K562 (cell line): ENCODE measurements around the gene INSIG1. TPM values are rescaled to one million over a fixed set of nuclear protein-coding genes. Genes with fewer than 3 reads are reported as not detected.
A peak's percentile ranks its signal among the peaks of the same experiment; 100 is the strongest.

Experiments
- CBX2 ChIP-seq: fragments of 200-600 bp; sonication (generic); IDR thresholded peaks from one replicate; pipeline ENCODE4 v1.6.1; 2012; ENCODE audit warnings: mild to moderate bottlenecking, low read length, inconsistent platforms; ENCODE audit not compliant: insufficient read depth, poor library complexity, severe bottlenecking
- ETS2 ChIP-seq: IDR thresholded peaks from 2 replicates; pipeline ENCODE4 v1.6.1; 2016; ENCODE audit warnings: borderline replicate concordance, missing genetic modification characterization, mild to moderate bottlenecking, moderate library complexity, missing compliant biosample characterization; ENCODE audit not compliant: poor library complexity, severe bottlenecking
- EWSR1 ChIP-seq: fragments of 450-650 bp; IDR thresholded peaks from 2 replicates; pipeline ENCODE4 v1.6.1; 2018; ENCODE audit warnings: borderline replicate concordance, mild to moderate bottlenecking, low read depth, moderate library complexity; ENCODE audit not compliant: partially characterized antibody
- HDGF ChIP-seq: fragments of 450-650 bp; IDR thresholded peaks from 2 replicates; pipeline ENCODE4 v1.6.1; 2016
- IRF2 ChIP-seq: sonication (generic); formaldehyde crosslinking; IDR thresholded peaks from 2 replicates; pipeline ENCODE4 v1.8.1; 2022; ENCODE audit warnings: mild to moderate bottlenecking, missing genetic modification reagents
- IRF9 ChIP-seq: fragments of 450-650 bp; IDR thresholded peaks from 2 replicates; pipeline ENCODE4 v1.6.1; 2016; ENCODE audit warnings: missing biosample characterization, missing genetic modification characterization
- MEF2A ChIP-seq: IDR thresholded peaks from 2 replicates; pipeline ENCODE4 v1.6.1; 2011; ENCODE audit warnings: low read depth, mild to moderate bottlenecking, low read length, moderate library complexity; ENCODE audit not compliant: control insufficient read depth
- NR2C1 ChIP-seq, 2 experiments: fragments of 450-650 bp; IDR thresholded peaks; 2 replicates each; pipeline ENCODE4 v1.6.1; 2017; ENCODE audit warnings: mild to moderate bottlenecking in 2 of 2, antibody characterized with exemption in 1 of 2, inconsistent platforms in 1 of 2, missing compliant biosample characterization in 1 of 2, missing genetic modification characterization in 1 of 2
- NR3C1 ChIP-seq: sonication (generic); formaldehyde crosslinking; IDR thresholded peaks from 2 replicates; pipeline ENCODE4 v1.8.1; 2022; ENCODE audit warnings: missing genetic modification reagents
- POLR2AphosphoS2 ChIP-seq: IDR thresholded peaks from 2 replicates; pipeline ENCODE4 v1.6.1; 2012; ENCODE audit warnings: low read length, improper control_type of control experiment
- PTRF ChIP-seq: fragments of 450-650 bp; IDR thresholded peaks from 2 replicates; pipeline ENCODE4 v1.6.1; 2016; ENCODE audit warnings: mild to moderate bottlenecking, missing genetic modification characterization, missing compliant biosample characterization
- TAF7 ChIP-seq: fragments of 450-650 bp; IDR thresholded peaks from 2 replicates; pipeline ENCODE4 v1.6.1; 2016; ENCODE audit warnings: missing genetic modification characterization, missing compliant biosample characterization
- TBL1XR1 ChIP-seq, 2 experiments: IDR thresholded peaks; 2 replicates each; pipeline ENCODE4 v1.6.1; 2012; ENCODE audit warnings: improper control_type of control experiment in 2 of 2, low read length in 2 of 2, mild to moderate bottlenecking in 1 of 2
- TCF3 ChIP-seq: sonication (generic); formaldehyde crosslinking; IDR thresholded peaks from 2 replicates; pipeline ENCODE4 v1.4.0; 2020; ENCODE audit warnings: mild to moderate bottlenecking, missing genetic modification reagents
- THRB ChIP-seq: fragments of 450-650 bp; formaldehyde crosslinking; conservative IDR thresholded peaks from 2 replicates; pipeline ENCODE4 v1.4.0; 2022; ENCODE audit warnings: mild to moderate bottlenecking, missing genetic modification characterization
- TRIM28 ChIP-seq: fragments of 450-650 bp; IDR thresholded peaks from 2 replicates; pipeline ENCODE4 v1.6.1; 2017
- ZNF124 ChIP-seq: sonication (generic); formaldehyde crosslinking; IDR thresholded peaks from 2 replicates; pipeline ENCODE4 v1.8.1; 2022; ENCODE audit warnings: missing genetic modification reagents
- ZNF140 ChIP-seq: fragments of 250-450 bp; sonication (Bioruptor Pico); IDR thresholded peaks from 2 replicates; pipeline ENCODE4 v1.8.0; 2021; ENCODE audit warnings: moderate library complexity, mild to moderate bottlenecking, inconsistent platforms
- ZNF280A ChIP-seq: fragments of 450-650 bp; IDR thresholded peaks from 2 replicates; pipeline ENCODE4 v1.6.1; 2018; ENCODE audit warnings: mild to moderate bottlenecking, low read depth; ENCODE audit not compliant: partially characterized antibody
- ZNF316 ChIP-seq: fragments of 450-650 bp; IDR thresholded peaks from 2 replicates; pipeline ENCODE4 v1.6.1; 2016
- ZNF584 ChIP-seq: fragments of 200-800 bp; sonication (Bioruptor generic); IDR thresholded peaks from 2 replicates; pipeline ENCODE4 v1.6.1; 2016; ENCODE audit warnings: low read depth, mild to moderate bottlenecking, missing genetic modification characterization, missing compliant biosample characterization
- ZNF76 ChIP-seq: fragments of 250-450 bp; sonication (Bioruptor Pico); IDR thresholded peaks from 2 replicates; pipeline ENCODE4 v1.4.0; 2020; ENCODE audit warnings: mild to moderate bottlenecking, moderate library complexity, borderline replicate concordance
- ZNF785 ChIP-seq: fragments of 250-450 bp; sonication (Bioruptor Pico); IDR thresholded peaks from 2 replicates; pipeline ENCODE4 v1.4.0; 2020; ENCODE audit warnings: mild to moderate bottlenecking
- polyA plus RNA-seq, 8 experiments: library from polyadenylated mRNA; depleted of rRNA in 4 of 8; stranded (reverse) in 5 of 8; unstranded in 3 of 8; fragments of >200 nt; fragmentation: Nextera tagmentation in 2 of 8; fragmentation: Illumina TruSeq in 1 of 8; extraction: Ambion mirVana in 2 of 8; extraction: Trizol in 1 of 8; gene quantifications; 2 replicates each; pipeline versions ENCODE4 v1.2.1 to v1.2.3, GENCODE V29; 2011 to 2014; ENCODE audit warnings: inconsistent platforms in 1 of 8, missing spikeins in 1 of 8
- total RNA-seq, 7 experiments: library from RNA; depleted of rRNA in 6 of 7; stranded (reverse); fragments of >200 nt in 6 of 7; fragmentation: Illumina TruSeq in 2 of 7; extraction: Trizol in 2 of 7; gene quantifications; 2 replicates each; pipeline versions ENCODE4 v1.2.1 to v1.2.3, GENCODE V29; 2011 to 2021; ENCODE audit warnings: low replicate concordance in 1 of 7
- TF ChIP-seq, protein P1 (sequence below): sonication (generic); formaldehyde crosslinking; IDR thresholded peaks from 2 replicates; pipeline ENCODE4 v1.9.0; 2022; ENCODE audit warnings: mild to moderate bottlenecking, missing genetic modification reagents

The INSIG1 gene
- total and polyA plus RNA-seq, 9 of the 15 experiments (the other 6 are each of a cell fraction or from before 2014, with no cell fraction given): 57.1 to 787 (median 238) TPM

GRCh38 chr7:155263581-155264143 lies 34.0 kb upstream of the INSIG1 start (continued):
- no peak for TF ChIP-seq PTRF (tag)
- no peak for TF ChIP-seq ZNF124 (CRISPR knock-in tag)
- TF ChIP-seq EWSR1: no peak
- TF ChIP-seq IRF2 (CRISPR knock-in tag): no peak
- TF ChIP-seq IRF9 (tag): no peak
- TF ChIP-seq MEF2A: no peak
- TF ChIP-seq, protein P1, sequence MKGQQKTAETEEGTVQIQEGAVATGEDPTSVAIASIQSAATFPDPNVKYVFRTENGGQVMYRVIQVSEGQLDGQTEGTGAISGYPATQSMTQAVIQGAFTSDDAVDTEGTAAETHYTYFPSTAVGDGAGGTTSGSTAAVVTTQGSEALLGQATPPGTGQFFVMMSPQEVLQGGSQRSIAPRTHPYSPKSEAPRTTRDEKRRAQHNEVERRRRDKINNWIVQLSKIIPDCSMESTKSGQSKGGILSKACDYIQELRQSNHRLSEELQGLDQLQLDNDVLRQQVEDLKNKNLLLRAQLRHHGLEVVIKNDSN (CRISPR knock-in tag): no peak
- TF ChIP-seq ZNF280A: peak; percentile 20
- TF ChIP-seq CBX2: no peak
- no peak for TF ChIP-seq NR2C1 (IDR thresholded peaks at IDR 0.05)
- no peak for TF ChIP-seq NR2C1 (tag; IDR thresholded peaks at IDR 0.05)
- TF ChIP-seq TRIM28: no peak
- TF ChIP-seq ZNF316: no peak
- no peak for TF ChIP-seq TCF3 (CRISPR knock-in tag)
- 0 out of 2 replicates have a peak, but pooled peaks have one; percentile 43 for TF ChIP-seq HDGF
- peak; percentile 7; the same call in 1 of the 2 replicates for TF ChIP-seq THRB (CRISPR knock-in tag)
- TF ChIP-seq NR3C1 (CRISPR knock-in tag): no peak
- no peak for TF ChIP-seq ZNF76 (CRISPR knock-in tag)
- no peak for TF ChIP-seq ETS2
- TF ChIP-seq POLR2AphosphoS2: no peak
- TF ChIP-seq ZNF584 (CRISPR knock-in tag): no peak
- TF ChIP-seq TAF7: no peak
- no peak for TF ChIP-seq TBL1XR1 (IDR thresholded peaks at IDR 0.05; ENCODE audit: low read length in 2 of 2)
- TF ChIP-seq ZNF785: no peak
- no peak for TF ChIP-seq ZNF140
